Ishikawa (cell line): ENCODE measurements around the gene CTNNA3.

Experiments
- CEBPB ChIP-seq: IDR thresholded peaks from 2 replicates; pipeline ENCODE4 v1.6.1; 2012
- CREB1 ChIP-seq: IDR thresholded peaks from 2 replicates; pipeline ENCODE4 v1.6.1; 2012; ENCODE audit warnings: low read depth
- EGR1 ChIP-seq: IDR thresholded peaks from 2 replicates; pipeline ENCODE4 v1.6.1; 2012
- EP300 ChIP-seq: IDR thresholded peaks from 2 replicates; pipeline ENCODE4 v1.6.1; 2012; ENCODE audit warnings: borderline replicate concordance
- NFIC ChIP-seq: IDR thresholded peaks from 2 replicates; pipeline ENCODE4 v1.6.1; 2012
- RAD21 ChIP-seq: IDR thresholded peaks from 2 replicates; pipeline ENCODE4 v1.6.1; 2012; ENCODE audit warnings: low read depth
- TAF1 ChIP-seq: IDR thresholded peaks from 2 replicates; pipeline ENCODE4 v1.6.1; 2012; ENCODE audit warnings: low read depth, mild to moderate bottlenecking
- TCF12 ChIP-seq: IDR thresholded peaks from 2 replicates; pipeline ENCODE4 v1.6.1; 2012; ENCODE audit warnings: low read depth
- TEAD4 ChIP-seq: IDR thresholded peaks from 2 replicates; pipeline ENCODE4 v1.6.1; 2012
- USF1 ChIP-seq: IDR thresholded peaks from 2 replicates; pipeline ENCODE4 v1.6.1; 2012
- YY1 ChIP-seq: IDR thresholded peaks from 2 replicates; pipeline ENCODE4 v1.6.1; 2012; ENCODE audit warnings: low read depth
- ZBTB7A ChIP-seq: IDR thresholded peaks from 2 replicates; pipeline ENCODE4 v1.6.1; 2012; ENCODE audit warnings: low read depth
- TF ChIP-seq, protein P1 (sequence below): IDR thresholded peaks from 2 replicates; pipeline ENCODE4 v1.6.1; 2012
- TF ChIP-seq, protein P2 (sequence below): IDR thresholded peaks from 2 replicates; pipeline ENCODE4 v1.6.1; 2012; ENCODE audit warnings: low read depth, mild to moderate bottlenecking

Gene CTNNA3

GRCh38 chr10:67402620-67403019 lies 293.4 kb downstream of the CTNNA3 start:
- TF ChIP-seq ZBTB7A (no peak), EGR1 (no peak), TCF12 (no peak), RAD21 (no peak), TAF1 (no peak), TEAD4 (no peak), CEBPB (no peak), USF1 (no peak), YY1 (no peak), CREB1 (no peak), NFIC (no peak)
- TF ChIP-seq, protein P1, sequence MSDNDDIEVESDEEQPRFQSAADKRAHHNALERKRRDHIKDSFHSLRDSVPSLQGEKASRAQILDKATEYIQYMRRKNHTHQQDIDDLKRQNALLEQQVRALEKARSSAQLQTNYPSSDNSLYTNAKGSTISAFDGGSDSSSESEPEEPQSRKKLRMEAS: no peak

- no peak for TF ChIP-seq NFIC
- TF ChIP-seq, protein P1: no peak
- TF ChIP-seq USF1: no peak
Measured at GRCh38 chr10:67401711-67402110, 294.3 kb downstream of the CTNNA3 start.

DNA sequence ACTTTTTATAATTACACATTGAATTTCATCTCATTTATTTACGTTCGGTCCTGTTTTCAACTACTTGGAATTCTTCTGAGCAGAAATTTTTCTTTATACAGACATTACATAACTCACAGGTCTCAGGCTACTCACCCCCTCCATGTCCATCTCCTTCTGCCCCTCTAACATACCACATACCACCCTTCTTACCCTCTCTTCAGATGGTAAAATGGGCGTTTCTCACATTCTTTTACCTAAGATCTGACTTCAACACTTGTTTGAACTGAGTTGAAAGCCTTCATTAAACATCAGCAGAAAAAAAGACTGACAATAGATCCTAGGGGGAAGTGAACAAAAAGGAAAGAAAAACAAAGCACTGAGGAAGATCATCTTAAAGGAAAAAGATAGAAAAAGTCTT lies 309.7 kb downstream of the CTNNA3 start:
- TF ChIP-seq EGR1 (no peak), CREB1 (no peak), ZBTB7A (no peak), USF1 (no peak), TEAD4 (no peak), EP300 (no peak), TCF12 (no peak), CEBPB (no peak), TAF1 (no peak), RAD21 (no peak), NFIC (no peak)
- TF ChIP-seq, protein P2, sequence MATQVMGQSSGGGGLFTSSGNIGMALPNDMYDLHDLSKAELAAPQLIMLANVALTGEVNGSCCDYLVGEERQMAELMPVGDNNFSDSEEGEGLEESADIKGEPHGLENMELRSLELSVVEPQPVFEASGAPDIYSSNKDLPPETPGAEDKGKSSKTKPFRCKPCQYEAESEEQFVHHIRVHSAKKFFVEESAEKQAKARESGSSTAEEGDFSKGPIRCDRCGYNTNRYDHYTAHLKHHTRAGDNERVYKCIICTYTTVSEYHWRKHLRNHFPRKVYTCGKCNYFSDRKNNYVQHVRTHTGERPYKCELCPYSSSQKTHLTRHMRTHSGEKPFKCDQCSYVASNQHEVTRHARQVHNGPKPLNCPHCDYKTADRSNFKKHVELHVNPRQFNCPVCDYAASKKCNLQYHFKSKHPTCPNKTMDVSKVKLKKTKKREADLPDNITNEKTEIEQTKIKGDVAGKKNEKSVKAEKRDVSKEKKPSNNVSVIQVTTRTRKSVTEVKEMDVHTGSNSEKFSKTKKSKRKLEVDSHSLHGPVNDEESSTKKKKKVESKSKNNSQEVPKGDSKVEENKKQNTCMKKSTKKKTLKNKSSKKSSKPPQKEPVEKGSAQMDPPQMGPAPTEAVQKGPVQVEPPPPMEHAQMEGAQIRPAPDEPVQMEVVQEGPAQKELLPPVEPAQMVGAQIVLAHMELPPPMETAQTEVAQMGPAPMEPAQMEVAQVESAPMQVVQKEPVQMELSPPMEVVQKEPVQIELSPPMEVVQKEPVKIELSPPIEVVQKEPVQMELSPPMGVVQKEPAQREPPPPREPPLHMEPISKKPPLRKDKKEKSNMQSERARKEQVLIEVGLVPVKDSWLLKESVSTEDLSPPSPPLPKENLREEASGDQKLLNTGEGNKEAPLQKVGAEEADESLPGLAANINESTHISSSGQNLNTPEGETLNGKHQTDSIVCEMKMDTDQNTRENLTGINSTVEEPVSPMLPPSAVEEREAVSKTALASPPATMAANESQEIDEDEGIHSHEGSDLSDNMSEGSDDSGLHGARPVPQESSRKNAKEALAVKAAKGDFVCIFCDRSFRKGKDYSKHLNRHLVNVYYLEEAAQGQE: no peak
- TF ChIP-seq, protein P1: no peak

DNA sequence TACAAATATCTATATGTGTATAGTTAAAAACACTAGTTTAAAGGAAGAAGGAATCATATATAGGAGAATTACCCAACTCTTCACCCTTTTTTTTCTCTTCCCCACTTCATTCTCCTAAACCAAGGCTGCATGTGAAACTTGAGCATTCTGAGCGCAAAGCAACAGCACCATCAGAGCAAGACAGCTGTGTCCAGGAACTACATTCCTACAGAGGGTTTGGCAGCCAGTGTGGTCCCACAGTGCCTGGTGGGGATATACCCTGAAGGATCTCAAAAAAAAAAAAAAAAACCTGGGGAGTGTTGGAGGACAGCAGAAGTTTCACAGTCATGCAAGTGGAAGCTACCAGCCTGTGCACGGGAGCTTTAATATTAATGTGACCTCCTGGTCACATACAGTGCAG lies 310.4 kb downstream of the CTNNA3 start:
- TF ChIP-seq ZBTB7A (no peak), CEBPB (no peak), EGR1 (no peak)
- TF ChIP-seq, protein P2: no peak

- TF ChIP-seq USF1 (no peak), ZBTB7A (no peak), RAD21 (no peak), CREB1 (no peak), EGR1 (no peak), NFIC (no peak), TCF12 (no peak)
- TF ChIP-seq, protein P1: no peak
Measured at GRCh38 chr10:67385089-67385488, 310.9 kb downstream of the CTNNA3 start.
